ENCODE measurements around the gene ELN.

DNA sequence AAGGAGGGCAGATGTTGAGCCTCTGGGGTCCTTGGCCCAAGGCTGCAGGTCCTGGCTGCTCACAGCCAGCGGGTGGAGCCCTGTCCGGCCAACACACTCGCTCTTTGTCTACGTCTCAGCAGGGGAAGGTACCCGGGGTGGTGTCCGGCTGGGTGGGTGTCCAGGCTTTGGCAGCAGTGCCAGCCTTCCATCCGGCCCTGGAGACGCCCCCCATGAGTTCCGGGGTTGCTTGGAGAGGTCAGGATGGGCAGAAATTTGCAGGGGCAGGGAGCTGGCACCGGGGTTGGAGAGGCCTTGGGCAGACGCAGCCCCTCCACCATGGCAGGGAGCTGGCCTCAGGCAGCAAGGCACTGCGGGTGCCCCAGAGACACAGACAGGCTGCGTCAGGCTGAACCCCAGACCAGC is 42.2 kb upstream of the ELN start:
- TF ChIP-seq, protein P1, sequence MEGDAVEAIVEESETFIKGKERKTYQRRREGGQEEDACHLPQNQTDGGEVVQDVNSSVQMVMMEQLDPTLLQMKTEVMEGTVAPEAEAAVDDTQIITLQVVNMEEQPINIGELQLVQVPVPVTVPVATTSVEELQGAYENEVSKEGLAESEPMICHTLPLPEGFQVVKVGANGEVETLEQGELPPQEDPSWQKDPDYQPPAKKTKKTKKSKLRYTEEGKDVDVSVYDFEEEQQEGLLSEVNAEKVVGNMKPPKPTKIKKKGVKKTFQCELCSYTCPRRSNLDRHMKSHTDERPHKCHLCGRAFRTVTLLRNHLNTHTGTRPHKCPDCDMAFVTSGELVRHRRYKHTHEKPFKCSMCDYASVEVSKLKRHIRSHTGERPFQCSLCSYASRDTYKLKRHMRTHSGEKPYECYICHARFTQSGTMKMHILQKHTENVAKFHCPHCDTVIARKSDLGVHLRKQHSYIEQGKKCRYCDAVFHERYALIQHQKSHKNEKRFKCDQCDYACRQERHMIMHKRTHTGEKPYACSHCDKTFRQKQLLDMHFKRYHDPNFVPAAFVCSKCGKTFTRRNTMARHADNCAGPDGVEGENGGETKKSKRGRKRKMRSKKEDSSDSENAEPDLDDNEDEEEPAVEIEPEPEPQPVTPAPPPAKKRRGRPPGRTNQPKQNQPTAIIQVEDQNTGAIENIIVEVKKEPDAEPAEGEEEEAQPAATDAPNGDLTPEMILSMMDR (IDR thresholded peaks at IDR 0.05; ENCODE audit: low read depth, low read length, poor library complexity, severe bottlenecking), result no peak
- TF ChIP-seq EZH2phosphoT487 (IDR thresholded peaks at IDR 0.05; ENCODE audit: borderline replicate concordance, low read length), result no peak
